ENCODE results near the gene EIF4E.
"Not testable (repeated sequence)": the region's sequence is repeated elsewhere in the genome, so short reads cannot be mapped to it uniquely, and the experiment has no call there.

EIF4E gene, protein sequence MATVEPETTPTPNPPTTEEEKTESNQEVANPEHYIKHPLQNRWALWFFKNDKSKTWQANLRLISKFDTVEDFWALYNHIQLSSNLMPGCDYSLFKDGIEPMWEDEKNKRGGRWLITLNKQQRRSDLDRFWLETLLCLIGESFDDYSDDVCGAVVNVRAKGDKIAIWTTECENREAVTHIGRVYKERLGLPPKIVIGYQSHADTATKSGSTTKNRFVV

DNA sequence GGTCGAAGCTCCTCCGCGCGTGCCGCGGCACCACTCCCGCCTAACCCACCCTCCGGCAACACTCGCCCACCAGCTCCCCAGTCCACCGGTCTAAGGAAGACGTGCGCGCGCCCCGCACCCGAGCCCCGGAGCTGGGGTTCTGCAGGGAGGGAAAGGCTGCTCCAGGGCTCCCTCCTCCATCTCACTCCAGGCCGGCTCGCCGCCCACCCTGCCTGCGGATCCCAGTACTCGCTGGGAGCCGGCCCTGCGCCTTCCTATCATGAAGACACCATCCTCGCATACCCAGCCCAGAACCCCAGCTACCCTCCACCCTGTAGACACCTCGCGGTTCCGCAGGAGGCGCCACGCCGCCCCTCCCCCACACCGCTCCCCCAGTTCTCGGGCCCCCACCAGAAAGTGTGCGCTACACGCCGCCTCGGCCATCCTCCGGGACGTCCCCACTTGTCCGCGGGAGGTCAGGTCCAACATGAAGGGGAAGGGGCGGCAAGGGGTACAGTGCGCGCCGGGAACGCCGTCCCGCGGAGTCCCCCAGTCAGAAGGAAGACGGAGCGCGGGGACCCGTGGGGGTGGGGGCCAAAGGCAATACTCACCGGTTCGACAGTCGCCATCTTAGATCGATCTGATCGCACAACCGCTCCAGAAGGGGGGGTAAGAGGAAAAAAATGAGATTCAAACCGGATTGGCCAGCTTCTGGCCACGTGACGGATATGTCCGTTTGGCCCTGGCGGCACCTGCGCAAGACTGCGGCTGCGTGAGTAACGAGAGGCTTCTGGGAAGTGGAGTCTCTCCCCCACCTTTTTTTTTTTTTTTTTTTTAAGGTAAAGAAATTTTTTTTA lies at the start of gene EIF4E:
Gene EIF4E (minus strand): TSS at position 629 of the 836 bp plus-strand sequence. CDS start 21 bp downstream, at position 608.
- peak; percentile 98 for DNase-seq

GRCh38 chr4:98977557-98977956 lies 48.6 kb upstream of the EIF4E start:
- DNase-seq = no peak

DNA sequence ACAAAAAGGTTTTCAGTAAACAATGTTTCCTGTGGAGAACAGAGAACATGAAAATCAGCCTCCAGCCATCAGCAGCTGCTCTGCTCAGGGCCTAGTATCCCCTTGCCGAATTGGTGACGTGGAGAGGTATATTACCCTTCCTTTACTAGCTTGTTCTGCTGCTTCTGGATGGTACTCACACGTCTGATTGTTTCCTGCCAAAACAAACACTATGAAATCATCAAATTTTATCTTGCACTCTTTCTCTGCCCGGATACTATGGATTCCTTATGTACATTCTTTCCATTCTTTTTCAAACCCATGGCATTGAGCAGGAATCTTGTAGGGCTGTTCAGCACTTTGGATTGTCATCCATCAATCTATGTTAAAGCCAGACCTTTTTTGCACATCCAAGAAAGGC lies 47.8 kb upstream of the EIF4E start:
- DNase-seq = no peak

DNA sequence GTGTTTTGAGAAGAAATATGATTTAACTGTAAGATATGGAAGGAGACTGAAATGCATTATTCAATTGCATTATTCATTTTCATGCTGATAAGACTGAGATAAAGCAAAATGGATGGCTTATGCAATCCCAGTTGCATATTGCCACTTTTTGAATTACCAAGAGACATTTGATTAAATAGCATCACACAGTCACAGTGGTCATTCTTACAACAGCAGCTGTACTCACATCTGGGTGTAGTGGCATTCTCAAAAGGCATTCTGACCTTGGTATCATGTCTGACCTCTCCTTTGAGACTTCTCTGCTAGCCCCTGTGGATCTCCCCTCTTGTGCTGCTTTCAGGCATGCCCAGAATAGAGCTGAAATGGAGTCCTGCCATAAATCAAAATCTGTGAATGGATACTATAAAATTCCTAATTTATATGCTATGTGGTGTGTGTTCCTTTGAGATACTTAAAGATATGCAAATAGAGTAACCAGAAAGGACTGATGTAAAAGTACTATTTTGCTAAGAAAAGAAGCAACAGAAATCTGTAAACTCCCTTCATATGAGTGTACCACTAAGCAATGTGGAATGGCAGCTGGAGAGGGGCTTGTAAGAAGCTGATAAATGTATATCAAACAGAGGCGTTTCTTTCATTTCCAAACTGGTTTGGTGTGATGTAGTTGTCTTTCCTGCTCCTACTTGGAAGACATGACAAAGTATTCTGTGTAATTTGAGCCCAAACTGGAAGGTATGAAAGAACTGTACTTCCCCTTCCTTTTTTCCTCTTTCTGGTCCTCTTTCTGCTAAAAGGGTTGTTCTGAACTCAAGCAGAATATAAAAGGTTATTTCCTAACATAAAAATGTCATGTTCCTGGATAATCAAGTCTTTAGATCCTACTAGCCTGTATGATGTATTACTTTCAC lies 41.2 kb upstream of the EIF4E start:
- no peak for DNase-seq

- no peak for DNase-seq
Measured at GRCh38 chr4:98967786-98968329, 38.9 kb upstream of the EIF4E start.

- no peak for DNase-seq
Measured at GRCh38 chr4:98966926-98967325, 38.0 kb upstream of the EIF4E start.

DNA sequence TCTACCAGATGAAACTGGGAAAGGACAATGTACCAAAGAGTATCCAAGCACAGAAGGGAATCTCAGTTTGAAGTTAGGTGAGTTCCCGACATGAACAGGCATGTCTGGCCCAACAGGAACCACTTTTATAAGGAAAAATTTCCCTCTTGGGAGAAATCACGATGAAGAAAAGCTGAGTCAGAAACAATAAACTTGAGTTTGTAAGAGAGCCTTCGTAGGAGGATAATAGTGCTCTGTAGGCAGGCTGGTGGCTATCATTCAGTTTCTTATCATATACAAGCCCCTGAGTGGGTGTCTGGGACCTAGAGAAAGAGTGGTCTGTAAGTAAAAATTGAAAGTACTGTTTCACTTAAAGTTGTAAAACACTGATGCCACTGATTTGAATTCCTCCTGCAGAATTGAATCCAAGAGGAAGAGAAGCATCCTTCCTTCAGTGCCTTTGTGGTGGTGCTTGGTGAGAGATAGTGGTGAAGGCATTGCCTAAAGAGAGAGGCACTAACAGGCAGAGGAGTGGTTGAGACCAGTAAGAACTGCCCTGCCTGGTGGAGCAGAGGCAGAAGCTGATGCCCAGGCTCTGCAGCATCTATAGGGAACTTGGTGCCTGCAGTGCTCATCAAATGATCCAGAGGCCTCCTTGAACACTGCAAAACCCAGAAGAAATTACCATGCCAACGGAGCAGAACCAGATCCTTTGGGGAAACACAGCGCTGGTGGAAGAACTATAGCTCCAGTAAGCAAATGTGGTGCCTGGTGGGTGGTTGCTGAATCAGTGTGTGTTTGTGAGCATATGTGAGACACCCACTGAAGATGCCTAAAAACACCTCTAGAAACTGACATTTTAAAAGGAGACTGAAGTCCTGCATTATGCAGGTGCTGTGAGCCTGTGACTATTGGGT lies 34.9 kb upstream of the EIF4E start:
- no peak for DNase-seq

GRCh38 chr4:98961770-98962169 lies 32.8 kb upstream of the EIF4E start:
- no peak for DNase-seq

- no peak for DNase-seq
Measured at GRCh38 chr4:98959411-98959810, 30.5 kb upstream of the EIF4E start.

GRCh38 chr4:98958065-98958464 lies 29.1 kb upstream of the EIF4E start:
- DNase-seq = no peak

GRCh38 chr4:98955229-98955628 lies 26.3 kb upstream of the EIF4E start:
- DNase-seq = no peak

DNA sequence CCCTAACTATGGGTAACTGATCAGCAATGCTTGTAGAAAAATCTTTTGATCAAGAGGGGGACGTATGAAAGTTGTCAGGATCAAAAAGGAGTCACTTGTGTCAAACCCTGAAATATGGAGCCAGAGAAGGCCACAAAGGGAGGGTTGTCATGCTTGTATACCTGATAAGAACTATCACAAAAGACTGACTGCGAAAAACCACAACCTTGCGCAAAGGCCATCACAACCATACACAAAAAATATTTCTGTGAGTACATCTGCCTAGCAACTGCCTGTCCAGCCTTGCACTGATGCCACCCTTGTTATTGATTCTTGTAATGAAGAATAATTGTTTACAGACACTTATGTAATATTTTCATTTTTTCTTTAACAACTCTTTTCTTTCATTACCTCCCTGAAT lies 22.8 kb upstream of the EIF4E start:
- no peak for DNase-seq

DNA sequence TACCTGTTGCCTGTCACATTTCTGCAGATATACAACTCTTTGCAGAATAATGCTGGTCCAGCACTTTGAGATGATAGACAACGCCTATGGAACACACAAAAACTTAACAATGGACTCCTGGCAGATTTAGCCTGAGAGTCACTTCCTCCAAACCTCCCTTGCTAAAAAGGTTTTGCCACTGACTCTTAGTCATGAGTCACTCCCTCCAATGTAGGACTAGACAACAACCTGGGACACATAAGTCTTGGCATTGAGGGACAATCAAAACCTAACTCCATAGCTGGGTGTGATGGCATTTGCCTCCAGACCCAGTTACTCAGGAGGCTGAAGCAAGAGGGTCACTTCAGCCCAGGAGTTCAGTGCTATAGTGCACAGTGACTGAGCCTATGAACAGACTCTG lies 22.0 kb upstream of the EIF4E start:
- DNase-seq = no peak

GRCh38 chr4:98946359-98946758 lies 17.4 kb upstream of the EIF4E start:
- no peak for DNase-seq

DNA sequence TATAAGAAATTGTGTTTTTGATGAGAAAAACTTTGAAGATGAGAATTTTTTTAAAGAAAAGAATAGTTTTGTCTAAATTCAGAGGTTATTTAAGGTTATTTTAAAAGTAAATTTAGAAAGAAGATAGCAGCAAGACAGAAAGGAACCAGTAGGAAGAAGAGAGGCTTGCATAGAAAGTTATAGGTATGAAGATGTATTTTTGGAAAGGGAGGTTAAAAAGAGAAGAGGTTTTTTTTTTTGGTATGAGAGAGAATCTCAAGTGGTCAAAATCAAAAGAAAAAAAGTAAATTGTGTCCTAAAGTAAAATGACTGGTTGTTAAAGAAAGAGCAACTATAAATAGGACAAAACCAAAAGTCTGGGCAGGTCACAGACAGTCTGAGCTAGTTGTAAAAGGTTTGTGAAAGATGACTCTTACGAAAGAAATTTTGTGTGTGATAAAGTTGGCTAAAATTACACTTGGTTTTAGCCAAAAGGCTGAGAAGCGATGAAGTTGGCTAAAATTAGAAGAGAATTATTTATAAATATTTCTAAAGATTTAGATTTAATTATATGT lies 16.4 kb upstream of the EIF4E start:
- no peak for DNase-seq

DNA sequence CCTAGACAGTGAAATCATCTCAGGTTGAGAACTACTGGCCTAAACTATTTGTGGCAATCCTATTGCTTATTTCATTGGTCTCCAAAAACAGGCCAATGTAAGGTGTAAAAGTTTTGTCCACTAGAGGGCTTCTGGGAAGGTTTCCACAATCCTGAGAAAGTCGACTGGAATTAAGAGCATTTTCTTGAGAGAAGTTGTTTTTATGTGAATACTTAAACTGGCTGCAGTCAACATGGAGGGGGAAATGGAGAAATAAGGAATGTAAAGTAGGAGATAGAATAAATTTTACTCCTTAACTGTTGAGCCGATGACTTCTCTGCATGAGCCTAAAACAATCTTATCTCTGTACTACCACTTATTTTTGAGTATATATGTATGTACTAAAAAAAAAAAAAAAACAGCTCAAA lies 11.0 kb upstream of the EIF4E start:
- DNase-seq = no peak

- no peak for DNase-seq
Measured at GRCh38 chr4:98939438-98939837, 10.5 kb upstream of the EIF4E start.

DNA sequence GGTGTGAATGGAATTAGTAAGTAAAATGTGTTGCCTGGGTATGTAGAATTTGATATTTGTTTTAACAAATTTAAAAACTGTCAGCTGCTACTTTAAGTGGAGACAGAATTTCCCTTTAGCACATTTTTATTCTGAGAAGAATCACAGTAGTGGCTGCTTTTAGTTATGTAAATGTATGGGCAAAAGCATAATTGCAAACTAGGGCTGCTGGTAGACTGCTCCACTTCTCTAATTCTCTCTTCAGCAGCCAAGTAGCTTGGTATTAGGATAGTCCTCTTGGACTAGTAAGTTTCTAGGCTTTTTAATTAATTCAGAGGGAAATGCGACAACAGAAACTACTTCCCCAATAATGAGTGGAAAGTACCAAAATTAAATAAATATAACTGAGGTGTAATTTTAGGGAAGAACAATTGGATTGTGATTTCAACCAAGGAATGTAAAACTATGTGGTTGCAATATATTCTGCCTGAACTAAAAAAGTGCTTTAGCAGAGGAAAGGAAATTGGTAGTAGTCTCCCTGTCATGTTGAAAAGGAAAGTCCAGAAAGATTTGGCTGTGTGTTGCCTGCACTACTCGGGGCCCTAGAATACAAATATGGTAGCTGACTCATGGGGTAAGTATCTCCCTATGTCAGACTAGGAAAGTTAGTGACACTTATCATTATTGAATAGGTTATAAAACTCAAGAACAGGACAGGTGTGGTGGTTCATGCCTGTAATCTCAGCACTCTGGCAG lies 9.2 kb upstream of the EIF4E start:
- DNase-seq = no peak

GRCh38 chr4:98935633-98936032 lies 6.7 kb upstream of the EIF4E start:
- no peak for DNase-seq

GRCh38 chr4:98934851-98935250 lies 5.9 kb upstream of the EIF4E start:
- not testable (repeated sequence) for DNase-seq

GRCh38 chr4:98932539-98932938 lies 3.6 kb upstream of the EIF4E start:
- no peak for DNase-seq

Measured in left hindlimb (tissue), 1 donor.